Measurements from ENCODE around the gene ADGRG3. TPM values are rescaled to one million over a fixed set of nuclear protein-coding genes. Genes with fewer than 3 reads are reported as not detected.

The ADGRG3 gene
- total and polyA plus RNA-seq, 9 of the 15 experiments (the other 6 are each of a cell fraction or from before 2014, with no cell fraction given), result 0.09 to 0.52 (median 0.14) TPM; not detected in 3

- intact Hi-C loops (cut with micrococcal nuclease) (loop anchor here (2.0 to 5.0 kb wide), 2 partner anchors 61 to 129 kb away; no protein-coding TSS in a partner anchor), in situ Hi-C loops (cut with MboI) (no loop called here)
- Histone ChIP-seq H3K4me1 (replicated peaks in 1 of 2; ENCODE audit: control insufficient read depth in 2 of 2, insufficient read depth in 2 of 2, low read length in 2 of 2) (peaks cover 12 to 13% of the 10 kb centered on the region in 2 experiments), H4K20me1 (replicated peaks; ENCODE audit: control insufficient read depth, insufficient read depth, low read length) (no peaks in the 10 kb centered on the region), H3K79me2 (ENCODE audit: control insufficient read depth, insufficient read depth, low read length) (no peaks in the 10 kb centered on the region), H3K9me3 (replicated peaks; ENCODE audit: control insufficient read depth, insufficient read depth, low read depth, low read length) (no peaks in the 10 kb centered on the region), H2AFZ (ENCODE audit: low read depth, low read length) (peak overlapping the region; percentile 26; the same call in 1 of the 2 replicates), H3K9me1 (ENCODE audit: control insufficient read depth, insufficient read depth, low read length) (no peaks in the 10 kb centered on the region), H3K27me3 (ENCODE audit: control insufficient read depth in 2 of 2, insufficient read depth in 2 of 2, low read length in 2 of 2) (peaks cover 0 to 9% of the 10 kb centered on the region in 2 experiments; a peak in 1 of 5 replicates), H3K36me3 (ENCODE audit: control insufficient read depth, insufficient read depth, low read length) (no peaks in the 10 kb centered on the region), H3K27ac (ENCODE audit: extremely low read depth, low read depth, low read length) (no peak overlapping the region), H3K4me3 (no peak overlapping the region), H3K4me2 (ENCODE audit: insufficient read depth, low read length) (no peak overlapping the region), H3K9ac (ENCODE audit: insufficient read depth in 1 of 2, low read depth in 2 of 2, low read length in 2 of 2) (peak overlapping the region in 1 of 2 experiments; percentile 45; a peak in 1 of 4 replicates)
- FAIRE-seq (no peak), ATAC-seq (no peak), DNase-seq (ENCODE audit: extremely low read depth in 1 of 4, low spot score in 3 of 4) (no peak)
- WGBS (ENCODE audit: insufficient coverage, low coverage, missing lambda C conversion rate), result 33% methylated on average over 15 of the region's 17 CpGs
- ChIA-PET CTCF (ENCODE audit: low intra/inter-chr PET ratio) (interaction anchor here (1.5 to 4.0 kb wide), 3 partner anchors 61 to 130 kb away, joined by 13 to 44 read pairs (median 13); no protein-coding TSS in a partner anchor), POLR2A (no interaction called here)
- TF ChIP-seq, protein P1, sequence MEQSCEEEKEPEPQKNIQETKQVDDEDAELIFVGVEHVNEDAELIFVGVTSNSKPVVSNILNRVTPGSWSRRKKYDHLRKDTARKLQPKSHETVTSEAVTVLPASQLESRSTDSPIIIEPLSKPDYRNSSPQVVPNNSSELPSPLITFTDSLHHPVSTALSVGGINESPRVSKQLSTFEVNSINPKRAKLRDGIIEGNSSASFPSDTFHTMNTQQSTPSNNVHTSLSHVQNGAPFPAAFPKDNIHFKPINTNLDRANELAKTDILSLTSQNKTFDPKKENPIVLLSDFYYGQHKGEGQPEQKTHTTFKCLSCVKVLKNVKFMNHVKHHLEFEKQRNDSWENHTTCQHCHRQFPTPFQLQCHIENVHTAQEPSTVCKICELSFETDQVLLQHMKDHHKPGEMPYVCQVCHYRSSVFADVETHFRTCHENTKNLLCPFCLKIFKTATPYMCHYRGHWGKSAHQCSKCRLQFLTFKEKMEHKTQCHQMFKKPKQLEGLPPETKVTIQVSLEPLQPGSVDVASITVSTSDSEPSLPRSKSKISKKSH (CRISPR knock-in tag; IDR thresholded peaks at IDR 0.05), result no peak
- TF ChIP-seq EGR1 (conservative IDR thresholded peaks at IDR 0.05), result peak; percentile 53
- TF ChIP-seq NFATC3 (IDR thresholded peaks at IDR 0.05), result no peak
- no peak for TF ChIP-seq ZNF146 (CRISPR knock-in tag; IDR thresholded peaks at IDR 0.05; ENCODE audit: unreplicated experiment)
- TF ChIP-seq HMG20B (CRISPR knock-in tag; IDR thresholded peaks at IDR 0.05), result no peak
- TF ChIP-seq NR1H2 (CRISPR knock-in tag; IDR thresholded peaks at IDR 0.05), result no peak
- 0 out of 2 replicates have a peak, but pooled peaks have one; percentile 8 for TF ChIP-seq VEZF1 (CRISPR knock-in tag; IDR thresholded peaks at IDR 0.05)
- TF ChIP-seq POLR3A (IDR thresholded peaks at IDR 0.05; ENCODE audit: borderline replicate concordance, extremely low read depth, insufficient read depth, insufficient read length), result no peak
- no peak for TF ChIP-seq ZNF551 (CRISPR knock-in tag; IDR thresholded peaks at IDR 0.05)
- TF ChIP-seq, protein P2, sequence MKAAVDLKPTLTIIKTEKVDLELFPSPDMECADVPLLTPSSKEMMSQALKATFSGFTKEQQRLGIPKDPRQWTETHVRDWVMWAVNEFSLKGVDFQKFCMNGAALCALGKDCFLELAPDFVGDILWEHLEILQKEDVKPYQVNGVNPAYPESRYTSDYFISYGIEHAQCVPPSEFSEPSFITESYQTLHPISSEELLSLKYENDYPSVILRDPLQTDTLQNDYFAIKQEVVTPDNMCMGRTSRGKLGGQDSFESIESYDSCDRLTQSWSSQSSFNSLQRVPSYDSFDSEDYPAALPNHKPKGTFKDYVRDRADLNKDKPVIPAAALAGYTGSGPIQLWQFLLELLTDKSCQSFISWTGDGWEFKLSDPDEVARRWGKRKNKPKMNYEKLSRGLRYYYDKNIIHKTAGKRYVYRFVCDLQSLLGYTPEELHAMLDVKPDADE (conservative IDR thresholded peaks at IDR 0.05; ENCODE audit: control insufficient read depth, low read depth, low read length), result no peak
- no TSS peak for BruUV-seq (replicated peaks)
Measured at GRCh38 chr16:57721356-57722209, 53.5 kb downstream of the ADGRG3 start.
